Liver (tissue), 9 donors: Measurements from ENCODE around the gene HYOU1. TPM values are rescaled to one million over a fixed set of nuclear protein-coding genes. Genes with fewer than 3 reads are reported as not detected.

Experiments
- DNase-seq: peaks from one replicate; pipeline ENCODE4 v3.0.0-alpha.2; 2017; ENCODE audit warnings: low spot score
- H3K27ac ChIP-seq, 2 donors: one replicate each; pipeline ENCODE4 v1.7.0; 2013; ENCODE audit warnings: inconsistent platforms in 2 of 2, low read length in 2 of 2, control low read depth in 1 of 2, low read depth in 1 of 2, mild to moderate bottlenecking in 1 of 2
- H3K27me3 ChIP-seq, 4 donors: one replicate each; pipeline versions ENCODE4 v1.6.1 to v1.7.0; 2013; ENCODE audit warnings: low read length in 3 of 4, inconsistent platforms in 1 of 4, mild to moderate bottlenecking in 1 of 4, moderate library complexity in 1 of 4; ENCODE audit not compliant: control insufficient read depth in 4 of 4, insufficient read depth in 4 of 4
- H3K36me3 ChIP-seq, 4 donors: one replicate each; pipeline versions ENCODE4 v1.6.1 to v1.7.0; 2013; ENCODE audit warnings: low read length in 3 of 4, mild to moderate bottlenecking in 3 of 4, low read depth in 1 of 4, moderate library complexity in 1 of 4; ENCODE audit not compliant: control insufficient read depth in 4 of 4, insufficient read depth in 3 of 4
- H3K4me1 ChIP-seq, 4 donors: one replicate each; pipeline versions ENCODE4 v1.6.1 to v1.7.0; 2013; ENCODE audit warnings: low read length in 3 of 4, mild to moderate bottlenecking in 3 of 4, moderate library complexity in 1 of 4; ENCODE audit not compliant: control insufficient read depth in 4 of 4, insufficient read depth in 4 of 4
- H3K4me3 ChIP-seq, 3 donors: one replicate each; pipeline versions ENCODE4 v1.6.1 to v1.7.0; 2013; ENCODE audit warnings: low read length in 3 of 3, control low read depth in 1 of 3, low read depth in 1 of 3, mild to moderate bottlenecking in 1 of 3
- H3K9ac ChIP-seq, 2 donors: one replicate each; pipeline ENCODE4 v1.7.0; 2013; ENCODE audit warnings: low read length in 2 of 2, mild to moderate bottlenecking in 2 of 2, moderate library complexity in 2 of 2, control low read depth in 1 of 2, low read depth in 1 of 2
- H3K9me3 ChIP-seq, 4 donors: one replicate each; pipeline versions ENCODE4 v1.6.1 to v1.7.0; 2013; ENCODE audit warnings: low read length in 3 of 4; ENCODE audit not compliant: control insufficient read depth in 4 of 4
- ATF3 ChIP-seq: IDR thresholded peaks from 2 replicates; pipeline ENCODE4 v1.6.1; 2016; ENCODE audit warnings: antibody characterized with exemption
- CTCF ChIP-seq: fragments of 150-350 bp; IDR thresholded peaks from 2 replicates; pipeline ENCODE4 v1.5.1; 2017; ENCODE audit warnings: improper control_type of control experiment, low read depth, low read length; ENCODE audit not compliant: missing input control
- EGR1 ChIP-seq, 2 donors: IDR thresholded peaks; 2 replicates each; pipeline ENCODE4 v1.6.1; 2016 to 2018; ENCODE audit warnings: antibody characterized with exemption in 2 of 2, low read depth in 2 of 2
- FOXA1 ChIP-seq: IDR thresholded peaks from 2 replicates; pipeline ENCODE4 v1.6.1; 2016; ENCODE audit warnings: antibody characterized with exemption
- FOXA2 ChIP-seq: IDR thresholded peaks from 2 replicates; pipeline ENCODE4 v1.6.1; 2016; ENCODE audit warnings: antibody characterized with exemption
- GABPA ChIP-seq, 2 donors: IDR thresholded peaks in 1 of 2; conservative IDR thresholded peaks in 1 of 2; 2 replicates each; pipeline ENCODE4 v1.6.1; 2016; ENCODE audit warnings: antibody characterized with exemption in 2 of 2, mild to moderate bottlenecking in 1 of 2, moderate library complexity in 1 of 2
- HNF4A ChIP-seq, 2 donors: conservative IDR thresholded peaks; 2 replicates each; pipeline ENCODE4 v1.6.1; 2016; ENCODE audit warnings: antibody characterized with exemption in 2 of 2, mild to moderate bottlenecking in 2 of 2
- JUND ChIP-seq, 2 donors: IDR thresholded peaks; 2 replicates each; pipeline ENCODE4 v1.6.1; 2016; ENCODE audit warnings: antibody characterized with exemption in 2 of 2
- NR2F2 ChIP-seq: IDR thresholded peaks from 2 replicates; pipeline ENCODE4 v1.6.1; 2016; ENCODE audit warnings: antibody characterized with exemption
- RAD21 ChIP-seq, 2 donors: IDR thresholded peaks; 2 replicates each; pipeline ENCODE4 v1.6.1; 2016; ENCODE audit warnings: antibody characterized with exemption in 2 of 2, mild to moderate bottlenecking in 2 of 2
- RXRA ChIP-seq, 2 donors: IDR thresholded peaks; 2 replicates each; pipeline ENCODE4 v1.6.1; 2017 to 2018; ENCODE audit warnings: antibody characterized with exemption in 2 of 2, mild to moderate bottlenecking in 1 of 2
- SP1 ChIP-seq: IDR thresholded peaks from 2 replicates; pipeline ENCODE4 v1.6.1; 2018; ENCODE audit warnings: antibody characterized with exemption, mild to moderate bottlenecking
- TAF1 ChIP-seq: conservative IDR thresholded peaks from 2 replicates; pipeline ENCODE4 v1.6.1; 2016; ENCODE audit warnings: antibody characterized with exemption, mild to moderate bottlenecking
- YY1 ChIP-seq: IDR thresholded peaks from 2 replicates; pipeline ENCODE4 v1.6.1; 2016; ENCODE audit warnings: antibody characterized with exemption, mild to moderate bottlenecking
- ZBTB33 ChIP-seq: IDR thresholded peaks from 2 replicates; pipeline ENCODE4 v1.6.1; 2016; ENCODE audit warnings: antibody characterized with exemption
- WGBS: extraction: QIAGEN DNeasy Blood & Tissue Kit; methylation state at CpG from one replicate; pipeline ENCODE4 v1.1.7; 2013; 5-methylcytosine and 5-hydroxymethylcytosine counted together
- polyA plus RNA-seq, 2 donors: library from polyadenylated mRNA; stranded (reverse) in 1 of 2; unstranded in 1 of 2; fragments of 200-250 nt in 1 of 2; fragments of >200 nt in 1 of 2; fragmentation: Nextera tagmentation in 1 of 2; extraction: Ambion mirVana in 1 of 2; gene quantifications; one replicate each; pipeline versions ENCODE4 v1.2.1 to v1.2.3, GENCODE V29; 2013 to 2015
- total RNA-seq, 2 donors: library from RNA; depleted of rRNA; stranded (reverse); fragments of >200 nt; gene quantifications; one replicate each; pipeline ENCODE4 v1.2.3, GENCODE V29; 2014
- donor health status: healthy.
- donor health status: healthy.
- donor health status: healthy.
- donor health status: healthy.
- donor health status: healthy.

HYOU1 gene
- total and polyA plus RNA-seq, 4 donors, result 41.6 to 270 (median 119) TPM

GRCh38 chr11:119056421-119056999 lies 495 bp downstream of the HYOU1 start:
- Histone ChIP-seq H3K4me3 (peak overlapping the region; percentile 88 to 94 (median 90)), H3K9me3 (no peaks in the 10 kb centered on the region), H3K36me3 (peaks cover 20 to 37% (median 32%) of the 10 kb centered on the region in 4 donors), H3K27ac (peak overlapping the region; percentile 79 to 81), H3K4me1 (peaks cover 0 to 23% (median 16%) of the 10 kb centered on the region in 4 donors), H3K9ac (peak overlapping the region; percentile 39 to 75), H3K27me3 (no peaks in the 10 kb centered on the region)
- DNase-seq, result peak; percentile 49
- TF ChIP-seq NR2F2 (no peak), FOXA2 (no peak), YY1 (no peak), RXRA (IDR thresholded peaks at IDR 0.05) (no peak), CTCF (no peak)
- WGBS, result 1% methylated on average over 48 of the region's 48 CpGs

- H3K27ac ChIP-seq, result no peak overlapping the region
- peaks cover 23 to 43% (median 34%) of the 10 kb centered on the region in 4 donors for H3K36me3 ChIP-seq
- H3K27me3 ChIP-seq, result no peaks in the 10 kb centered on the region
- peaks cover 0 to 23% (median 16%) of the 10 kb centered on the region in 4 donors for H3K4me1 ChIP-seq
- TF ChIP-seq ZBTB33 (no peak), RAD21 (IDR thresholded peaks at IDR 0.05) (peak in 1 of 2 donors; percentile 19)
- no peaks in the 10 kb centered on the region for H3K9me3 ChIP-seq
- DNase-seq, result no peak
- peak overlapping the region; percentile 88 to 94 (median 90) for H3K4me3 ChIP-seq
- WGBS, result 55% methylated on average over 6 of the region's 6 CpGs
- peak overlapping the region; percentile 39 to 75 for H3K9ac ChIP-seq
Measured at GRCh38 chr11:119055901-119056300, 1.1 kb downstream of the HYOU1 start.

DNA sequence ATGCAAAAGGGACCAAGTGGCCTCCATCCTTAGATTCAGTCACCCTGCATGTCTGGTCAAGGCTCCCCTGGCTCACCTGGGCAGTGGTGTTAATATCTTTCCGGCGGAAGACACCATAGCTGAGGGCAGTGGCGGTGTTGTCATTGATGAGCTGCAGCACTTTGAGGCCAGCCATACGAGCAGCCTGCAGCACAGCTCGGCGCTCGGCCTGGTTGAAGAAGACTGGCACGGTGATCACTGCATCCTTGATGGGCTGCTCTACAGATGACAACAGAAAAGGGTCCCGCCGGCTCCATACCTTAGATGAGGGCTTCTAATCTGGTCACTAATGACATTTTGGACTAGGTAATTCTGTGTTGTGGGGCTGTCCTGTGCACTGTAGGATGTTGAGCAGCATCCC lies 2.6 kb downstream of the HYOU1 start:
- WGBS, result 98% methylated on average over 10 of the region's 10 CpGs
- H3K4me1 ChIP-seq, result peaks cover 0 to 23% (median 16%) of the 10 kb centered on the region in 4 donors
- H3K4me3 ChIP-seq, result no peak overlapping the region
- H3K36me3 ChIP-seq, result peaks cover 23 to 56% (median 42%) of the 10 kb centered on the region in 4 donors
- no peak overlapping the region for H3K9ac ChIP-seq
- no peaks in the 10 kb centered on the region for H3K9me3 ChIP-seq
- no peaks in the 10 kb centered on the region for H3K27me3 ChIP-seq
- no peak overlapping the region for H3K27ac ChIP-seq
- DNase-seq, result no peak
- TF ChIP-seq TAF1 (no peak), ZBTB33 (no peak), FOXA1 (no peak), HNF4A (conservative IDR thresholded peaks at IDR 0.05) (no peak), RXRA (IDR thresholded peaks at IDR 0.05) (no peak), RAD21 (IDR thresholded peaks at IDR 0.05) (no peak), YY1 (no peak), NR2F2 (no peak), ATF3 (no peak), CTCF (no peak), JUND (IDR thresholded peaks at IDR 0.05) (no peak), GABPA (IDR thresholded peaks at IDR 0.05 in 1 of 2, conservative IDR thresholded peaks at IDR 0.05 in 1 of 2) (no peak), FOXA2 (no peak), EGR1 (IDR thresholded peaks at IDR 0.05; ENCODE audit: low read depth in 2 of 2) (no peak), SP1 (no peak)
